ENCODE data around the gene ZNF584.

DNA sequence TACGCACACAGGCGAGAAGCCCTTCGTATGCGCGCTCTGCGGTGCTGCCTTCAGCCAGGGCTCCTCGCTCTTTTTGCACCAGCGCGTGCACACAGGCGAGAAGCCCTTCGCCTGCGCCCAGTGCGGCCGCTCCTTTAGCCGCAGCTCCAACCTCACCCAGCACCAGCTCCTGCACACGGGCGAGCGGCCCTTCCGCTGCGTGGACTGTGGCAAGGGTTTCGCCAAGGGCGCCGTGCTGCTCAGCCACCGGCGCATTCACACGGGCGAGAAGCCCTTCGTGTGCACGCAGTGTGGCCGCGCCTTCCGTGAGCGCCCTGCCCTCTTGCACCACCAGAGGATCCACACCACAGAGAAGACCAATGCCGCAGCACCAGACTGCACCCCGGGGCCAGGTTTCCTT is 47.7 kb downstream of the ZNF584 start:
- TF ChIP-seq POLR2A (IDR thresholded peaks at IDR 0.05; ENCODE audit: low read length) (no peak), GATA1 (IDR thresholded peaks at IDR 0.05; ENCODE audit: low read depth, low read length) (no peak)

Measured in erythroblast (primary cell).